OCI-LY1 (cell line): ENCODE data around the gene KDM4D.

Experiments
- H2AFZ ChIP-seq: fragments of 200-600 bp; sonication (generic), shearing (Covaris generic); 2 replicates; pipeline ENCODE4 v1.6.0; 2014; ENCODE audit warnings: antibody characterized with exemption, mild to moderate bottlenecking, low read length
- H3F3A ChIP-seq: fragments of 200-600 bp; sonication (generic), shearing (Covaris generic); 2 replicates; pipeline ENCODE4 v1.6.0; 2014; ENCODE audit warnings: mild to moderate bottlenecking, antibody characterized with exemption, low read length, moderate library complexity; ENCODE audit not compliant: insufficient read depth
- H3K27ac ChIP-seq: fragments of 200-600 bp; sonication (generic); 2 replicates; pipeline ENCODE4 v1.5.1; 2014; ENCODE audit warnings: low read length, mixed run types, mild to moderate bottlenecking, low read depth; ENCODE audit not compliant: poor library complexity, severe bottlenecking
- H3K27me3 ChIP-seq: fragments of 200-600 bp; sonication (generic); 2 replicates; pipeline ENCODE4 v1.6.0; 2014; ENCODE audit warnings: antibody characterized with exemption, mild to moderate bottlenecking, low read length, moderate library complexity; ENCODE audit not compliant: insufficient read depth
- H3K36me3 ChIP-seq: fragments of 200-600 bp; sonication (generic); 2 replicates; pipeline ENCODE4 v1.6.1; 2014; ENCODE audit warnings: mild to moderate bottlenecking, antibody characterized with exemption, low read length, moderate library complexity, mixed read lengths; ENCODE audit not compliant: insufficient read depth
- H3K4me1 ChIP-seq: fragments of 200-600 bp; sonication (generic); 2 replicates; pipeline ENCODE4 v1.5.1; 2014; ENCODE audit warnings: mild to moderate bottlenecking, low read length, moderate library complexity; ENCODE audit not compliant: insufficient read depth, severe bottlenecking
- H3K4me2 ChIP-seq: fragments of 200-600 bp; sonication (generic), shearing (Covaris generic); 2 replicates; pipeline ENCODE4 v1.6.1; 2014; ENCODE audit warnings: low read length
- H3K4me3 ChIP-seq: fragments of 200-600 bp; sonication (generic); 2 replicates; pipeline ENCODE4 v1.5.1; 2014; ENCODE audit warnings: low read length, low read depth, mild to moderate bottlenecking, mixed read lengths; ENCODE audit not compliant: poor library complexity, severe bottlenecking
- H3K79me2 ChIP-seq: fragments of 200-600 bp; shearing (Covaris generic); 2 replicates; pipeline ENCODE4 v1.6.1; 2016; ENCODE audit warnings: mixed run types, low read length, mixed read lengths; ENCODE audit not compliant: insufficient read depth
- H3K9ac ChIP-seq: fragments of 200-600 bp; sonication (generic), shearing (Covaris generic); 2 replicates; pipeline ENCODE4 v1.6.1; 2014; ENCODE audit warnings: mild to moderate bottlenecking, low read length, mixed read lengths
- H3K9me2 ChIP-seq: fragments of 200-600 bp; sonication (generic), shearing (Covaris generic); 2 replicates; pipeline ENCODE4 v1.6.1; 2014; ENCODE audit warnings: low read depth, mild to moderate bottlenecking, low read length, mixed read lengths
- H3K9me3 ChIP-seq: fragments of 200-600 bp; shearing (Covaris generic); 2 replicates; pipeline ENCODE4 v1.6.1; 2014; ENCODE audit warnings: low read length, mixed read lengths
- H4K20me1 ChIP-seq: fragments of 200-600 bp; sonication (generic), shearing (Covaris generic); 2 replicates; pipeline ENCODE4 v1.6.0; 2016; ENCODE audit warnings: mild to moderate bottlenecking, low read length; ENCODE audit not compliant: insufficient read depth
- CTCF ChIP-seq: fragments of 200-600 bp; sonication (generic), shearing (Covaris generic); IDR thresholded peaks from 2 replicates; pipeline ENCODE4 v1.5.1; 2017; ENCODE audit warnings: mild to moderate bottlenecking, antibody characterized with exemption, low read length, moderate library complexity, mixed read lengths
- EZH2 ChIP-seq: fragments of 200-600 bp; sonication (generic), shearing (Covaris generic); IDR thresholded peaks from 2 replicates; pipeline ENCODE4 v1.8.0; 2017; ENCODE audit warnings: borderline replicate concordance, mixed run types, mild to moderate bottlenecking, antibody characterized with exemption, low read length, moderate library complexity, mixed read lengths

Gene KDM4D

DNA sequence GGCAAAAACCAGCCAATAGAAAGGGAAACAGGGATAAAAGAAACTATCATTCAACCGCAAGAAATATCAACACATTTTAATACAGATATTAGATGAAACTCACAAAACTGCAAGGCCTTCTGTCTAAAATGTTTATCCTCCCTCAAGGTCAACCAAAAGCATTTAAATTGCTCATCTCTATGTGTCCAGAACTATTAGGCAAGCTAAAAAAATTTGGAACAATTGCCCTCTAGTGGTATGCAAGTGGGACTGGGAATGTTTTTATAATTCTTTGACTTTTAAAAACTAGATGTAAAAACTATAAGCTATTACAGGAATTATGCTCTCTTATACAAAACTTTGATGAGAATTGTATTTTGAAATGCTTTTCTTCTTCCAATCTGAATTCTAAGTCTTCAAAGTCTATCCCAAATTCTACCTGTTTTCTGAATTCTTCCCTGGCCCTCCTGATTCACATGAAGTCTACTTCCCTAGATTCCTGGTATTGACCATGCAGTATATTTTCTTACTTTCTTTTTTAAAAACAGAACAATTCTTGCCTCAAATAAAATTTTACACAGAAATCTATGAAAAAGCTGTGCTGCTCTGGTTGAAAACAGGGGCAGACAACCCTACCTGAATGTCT is 5.1 kb upstream of the KDM4D start:
- Histone ChIP-seq H3K9me2 (no peaks in the 10 kb centered on the region), H3K27me3 (no peaks in the 10 kb centered on the region), H3K4me3 (no peak overlapping the region), H3F3A (no peaks in the 10 kb centered on the region), H3K4me2 (no peak overlapping the region), H4K20me1 (no peaks in the 10 kb centered on the region), H3K9me3 (no peaks in the 10 kb centered on the region), H3K27ac (no peak overlapping the region), H3K4me1 (peaks cover 9% of the 10 kb centered on the region), H3K79me2 (peaks cover 9% of the 10 kb centered on the region), H3K36me3 (peaks cover 82% of the 10 kb centered on the region), H3K9ac (no peak overlapping the region), H2AFZ (no peak overlapping the region)
- TF ChIP-seq EZH2 (no peak), CTCF (peak; percentile 44; the same call in 1 of the 2 replicates)

DNA sequence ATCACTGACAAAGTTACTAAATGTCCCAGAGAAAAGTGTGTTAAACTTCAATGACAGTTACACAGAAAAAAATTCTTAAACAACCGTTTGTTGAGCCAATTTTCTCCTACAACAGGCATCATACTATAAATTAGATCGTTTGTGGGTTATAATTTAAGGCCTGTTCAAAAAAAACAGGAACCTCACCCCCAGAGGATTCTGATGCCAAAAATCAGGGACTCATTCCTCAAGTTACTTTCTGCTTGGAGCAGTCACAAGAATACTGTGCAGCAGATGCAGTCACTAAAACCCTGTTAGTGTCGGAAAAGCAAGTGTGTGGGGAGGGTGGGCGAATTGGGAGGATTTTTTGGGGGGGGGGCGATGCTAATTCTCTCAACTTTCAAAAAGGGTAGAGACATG is 810 bp upstream of the KDM4D start:
- Histone ChIP-seq H3F3A (no peaks in the 10 kb centered on the region), H3K79me2 (peaks cover 9% of the 10 kb centered on the region), H3K27ac (no peak overlapping the region), H3K9me2 (no peaks in the 10 kb centered on the region), H3K9ac (peak overlapping the region; percentile 85), H3K36me3 (peaks cover 44% of the 10 kb centered on the region), H3K4me2 (peak overlapping the region; percentile 79), H3K4me3 (peak overlapping the region; percentile 96), H3K4me1 (peaks cover 16% of the 10 kb centered on the region), H3K9me3 (no peaks in the 10 kb centered on the region), H3K27me3 (no peaks in the 10 kb centered on the region), H4K20me1 (no peaks in the 10 kb centered on the region), H2AFZ (no peak overlapping the region)
- TF ChIP-seq CTCF = no peak
- no peak for TF ChIP-seq EZH2

DNA sequence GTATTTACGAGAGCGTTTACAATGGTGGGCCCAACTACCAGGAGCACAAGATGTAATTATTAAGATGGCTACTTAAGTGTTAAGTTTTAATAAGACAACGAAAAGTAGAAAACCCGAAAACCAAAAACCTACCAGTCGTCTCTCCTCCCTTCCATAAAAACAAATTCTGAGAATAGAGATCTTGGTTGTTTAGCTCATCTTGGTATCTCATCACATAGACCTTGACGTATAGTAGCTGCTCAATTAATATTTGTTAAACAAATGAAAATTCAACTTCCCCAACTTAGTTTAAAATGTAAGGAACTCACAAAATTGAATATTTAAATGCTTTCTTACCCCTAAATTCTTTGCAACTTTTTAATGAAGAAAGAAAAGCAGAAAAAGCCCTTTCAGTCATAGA is 669 bp downstream of the KDM4D start:
- peak overlapping the region; percentile 85; the same call in 1 of the 2 replicates for H2AFZ ChIP-seq
- H3K9me2 ChIP-seq = no peaks in the 10 kb centered on the region
- H3K27ac ChIP-seq = no peak overlapping the region
- H3K9ac ChIP-seq = peak overlapping the region; percentile 85
- H3K9me3 ChIP-seq = no peaks in the 10 kb centered on the region
- TF ChIP-seq CTCF (no peak), EZH2 (no peak)
- peak overlapping the region; percentile 79 for H3K4me2 ChIP-seq
- peak overlapping the region; percentile 96 for H3K4me3 ChIP-seq
- H3K79me2 ChIP-seq = peaks cover 9% of the 10 kb centered on the region
- no peaks in the 10 kb centered on the region for H3K27me3 ChIP-seq
- peaks cover 30% of the 10 kb centered on the region for H3K36me3 ChIP-seq
- no peaks in the 10 kb centered on the region for H4K20me1 ChIP-seq
- H3F3A ChIP-seq = no peaks in the 10 kb centered on the region
- H3K4me1 ChIP-seq = peaks cover 16% of the 10 kb centered on the region
